ENCODE measurements around the gene ANKRD33B.

DNA sequence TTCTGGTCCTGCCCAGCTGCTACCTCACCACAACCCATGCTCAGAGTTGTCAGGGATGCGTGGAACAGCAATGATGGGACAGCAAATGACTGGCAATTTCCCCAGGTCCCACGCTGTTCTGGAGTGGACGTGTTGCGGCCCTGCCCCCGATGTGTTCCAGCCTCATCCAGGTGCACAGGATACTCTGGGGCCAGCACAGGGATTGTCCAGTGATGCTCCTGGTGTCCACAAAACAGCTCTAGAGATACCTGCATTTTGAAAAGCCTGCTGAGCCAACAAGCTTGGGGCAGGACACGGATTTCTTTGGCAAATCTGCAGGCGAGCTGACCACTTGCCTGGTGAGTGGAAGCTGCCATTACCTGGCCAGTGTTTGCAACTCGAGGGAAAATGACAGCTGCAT, 88.7 kb downstream of the ANKRD33B start:
- TF ChIP-seq, protein P1, sequence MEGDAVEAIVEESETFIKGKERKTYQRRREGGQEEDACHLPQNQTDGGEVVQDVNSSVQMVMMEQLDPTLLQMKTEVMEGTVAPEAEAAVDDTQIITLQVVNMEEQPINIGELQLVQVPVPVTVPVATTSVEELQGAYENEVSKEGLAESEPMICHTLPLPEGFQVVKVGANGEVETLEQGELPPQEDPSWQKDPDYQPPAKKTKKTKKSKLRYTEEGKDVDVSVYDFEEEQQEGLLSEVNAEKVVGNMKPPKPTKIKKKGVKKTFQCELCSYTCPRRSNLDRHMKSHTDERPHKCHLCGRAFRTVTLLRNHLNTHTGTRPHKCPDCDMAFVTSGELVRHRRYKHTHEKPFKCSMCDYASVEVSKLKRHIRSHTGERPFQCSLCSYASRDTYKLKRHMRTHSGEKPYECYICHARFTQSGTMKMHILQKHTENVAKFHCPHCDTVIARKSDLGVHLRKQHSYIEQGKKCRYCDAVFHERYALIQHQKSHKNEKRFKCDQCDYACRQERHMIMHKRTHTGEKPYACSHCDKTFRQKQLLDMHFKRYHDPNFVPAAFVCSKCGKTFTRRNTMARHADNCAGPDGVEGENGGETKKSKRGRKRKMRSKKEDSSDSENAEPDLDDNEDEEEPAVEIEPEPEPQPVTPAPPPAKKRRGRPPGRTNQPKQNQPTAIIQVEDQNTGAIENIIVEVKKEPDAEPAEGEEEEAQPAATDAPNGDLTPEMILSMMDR (IDR thresholded peaks at IDR 0.05 in 2 of 3, conservative IDR thresholded peaks at IDR 0.05 in 1 of 3; ENCODE audit: insufficient read depth in 2 of 3, low read depth in 1 of 3, low read length in 3 of 3), result no peak
- TF ChIP-seq, protein P2, sequence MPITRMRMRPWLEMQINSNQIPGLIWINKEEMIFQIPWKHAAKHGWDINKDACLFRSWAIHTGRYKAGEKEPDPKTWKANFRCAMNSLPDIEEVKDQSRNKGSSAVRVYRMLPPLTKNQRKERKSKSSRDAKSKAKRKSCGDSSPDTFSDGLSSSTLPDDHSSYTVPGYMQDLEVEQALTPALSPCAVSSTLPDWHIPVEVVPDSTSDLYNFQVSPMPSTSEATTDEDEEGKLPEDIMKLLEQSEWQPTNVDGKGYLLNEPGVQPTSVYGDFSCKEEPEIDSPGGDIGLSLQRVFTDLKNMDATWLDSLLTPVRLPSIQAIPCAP (CRISPR knock-in tag; IDR thresholded peaks at IDR 0.05; ENCODE audit: borderline replicate concordance), result no peak
- TF ChIP-seq, protein P3, sequence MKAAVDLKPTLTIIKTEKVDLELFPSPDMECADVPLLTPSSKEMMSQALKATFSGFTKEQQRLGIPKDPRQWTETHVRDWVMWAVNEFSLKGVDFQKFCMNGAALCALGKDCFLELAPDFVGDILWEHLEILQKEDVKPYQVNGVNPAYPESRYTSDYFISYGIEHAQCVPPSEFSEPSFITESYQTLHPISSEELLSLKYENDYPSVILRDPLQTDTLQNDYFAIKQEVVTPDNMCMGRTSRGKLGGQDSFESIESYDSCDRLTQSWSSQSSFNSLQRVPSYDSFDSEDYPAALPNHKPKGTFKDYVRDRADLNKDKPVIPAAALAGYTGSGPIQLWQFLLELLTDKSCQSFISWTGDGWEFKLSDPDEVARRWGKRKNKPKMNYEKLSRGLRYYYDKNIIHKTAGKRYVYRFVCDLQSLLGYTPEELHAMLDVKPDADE (conservative IDR thresholded peaks at IDR 0.05; ENCODE audit: control insufficient read depth, low read depth, low read length), result no peak
- TF ChIP-seq MYBL2 (IDR thresholded peaks at IDR 0.05; ENCODE audit: low read depth), result no peak
- TF ChIP-seq MYBL2 (CRISPR knock-in tag; IDR thresholded peaks at IDR 0.05; ENCODE audit: borderline replicate concordance), result no peak
- TF ChIP-seq ADNP (tag; IDR thresholded peaks at IDR 0.05), result no peak
- no peak for TF ChIP-seq HDAC6 (IDR thresholded peaks at IDR 0.05; ENCODE audit: low read depth, low read length)
- TF ChIP-seq, protein P4, sequence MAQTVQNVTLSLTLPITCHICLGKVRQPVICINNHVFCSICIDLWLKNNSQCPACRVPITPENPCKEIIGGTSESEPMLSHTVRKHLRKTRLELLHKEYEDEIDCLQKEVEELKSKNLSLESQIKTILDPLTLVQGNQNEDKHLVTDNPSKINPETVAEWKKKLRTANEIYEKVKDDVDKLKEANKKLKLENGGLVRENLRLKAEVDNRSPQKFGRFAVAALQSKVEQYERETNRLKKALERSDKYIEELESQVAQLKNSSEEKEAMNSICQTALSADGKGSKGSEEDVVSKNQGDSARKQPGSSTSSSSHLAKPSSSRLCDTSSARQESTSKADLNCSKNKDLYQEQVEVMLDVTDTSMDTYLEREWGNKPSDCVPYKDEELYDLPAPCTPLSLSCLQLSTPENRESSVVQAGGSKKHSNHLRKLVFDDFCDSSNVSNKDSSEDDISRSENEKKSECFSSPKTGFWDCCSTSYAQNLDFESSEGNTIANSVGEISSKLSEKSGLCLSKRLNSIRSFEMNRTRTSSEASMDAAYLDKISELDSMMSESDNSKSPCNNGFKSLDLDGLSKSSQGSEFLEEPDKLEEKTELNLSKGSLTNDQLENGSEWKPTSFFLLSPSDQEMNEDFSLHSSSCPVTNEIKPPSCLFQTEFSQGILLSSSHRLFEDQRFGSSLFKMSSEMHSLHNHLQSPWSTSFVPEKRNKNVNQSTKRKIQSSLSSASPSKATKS (CRISPR knock-in tag; IDR thresholded peaks at IDR 0.05), result no peak
- no peak for TF ChIP-seq FOS (IDR thresholded peaks at IDR 0.05; ENCODE audit: extremely low read depth, insufficient read length)
- TF ChIP-seq YY1 (IDR thresholded peaks at IDR 0.05; ENCODE audit: borderline replicate concordance in 1 of 3, control insufficient read depth in 1 of 3, extremely low read depth in 1 of 3, insufficient read depth in 3 of 3, insufficient read length in 1 of 3, insufficient replicate concordance in 2 of 3, low read depth in 1 of 3, low read length in 2 of 3), result no peak
- TF ChIP-seq, protein P5, sequence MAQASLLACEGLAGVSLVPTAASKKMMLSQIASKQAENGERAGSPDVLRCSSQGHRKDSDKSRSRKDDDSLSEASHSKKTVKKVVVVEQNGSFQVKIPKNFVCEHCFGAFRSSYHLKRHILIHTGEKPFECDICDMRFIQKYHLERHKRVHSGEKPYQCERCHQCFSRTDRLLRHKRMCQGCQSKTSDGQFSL (CRISPR knock-in tag; IDR thresholded peaks at IDR 0.05), result no peak
- TF ChIP-seq, protein P5 (tag; IDR thresholded peaks at IDR 0.05), result no peak
- TF ChIP-seq, protein P6, sequence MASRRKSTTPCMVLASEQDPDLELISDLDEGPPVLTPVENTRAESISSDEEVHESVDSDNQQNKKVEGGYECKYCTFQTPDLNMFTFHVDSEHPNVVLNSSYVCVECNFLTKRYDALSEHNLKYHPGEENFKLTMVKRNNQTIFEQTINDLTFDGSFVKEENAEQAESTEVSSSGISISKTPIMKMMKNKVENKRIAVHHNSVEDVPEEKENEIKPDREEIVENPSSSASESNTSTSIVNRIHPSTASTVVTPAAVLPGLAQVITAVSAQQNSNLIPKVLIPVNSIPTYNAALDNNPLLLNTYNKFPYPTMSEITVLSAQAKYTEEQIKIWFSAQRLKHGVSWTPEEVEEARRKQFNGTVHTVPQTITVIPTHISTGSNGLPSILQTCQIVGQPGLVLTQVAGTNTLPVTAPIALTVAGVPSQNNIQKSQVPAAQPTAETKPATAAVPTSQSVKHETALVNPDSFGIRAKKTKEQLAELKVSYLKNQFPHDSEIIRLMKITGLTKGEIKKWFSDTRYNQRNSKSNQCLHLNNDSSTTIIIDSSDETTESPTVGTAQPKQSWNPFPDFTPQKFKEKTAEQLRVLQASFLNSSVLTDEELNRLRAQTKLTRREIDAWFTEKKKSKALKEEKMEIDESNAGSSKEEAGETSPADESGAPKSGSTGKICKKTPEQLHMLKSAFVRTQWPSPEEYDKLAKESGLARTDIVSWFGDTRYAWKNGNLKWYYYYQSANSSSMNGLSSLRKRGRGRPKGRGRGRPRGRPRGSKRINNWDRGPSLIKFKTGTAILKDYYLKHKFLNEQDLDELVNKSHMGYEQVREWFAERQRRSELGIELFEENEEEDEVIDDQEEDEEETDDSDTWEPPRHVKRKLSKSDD (conservative IDR thresholded peaks at IDR 0.05; ENCODE audit: low read length), result no peak
- no peak for TF ChIP-seq ZNF253 (CRISPR knock-in tag; conservative IDR thresholded peaks at IDR 0.05)

All from K562 (cell line).